ENCODE data around the gene PDE3B.

The PDE3B gene

GRCh38 chr11:14908214-14908880, 264.7 kb downstream of the PDE3B start:
- in situ Hi-C loops (cut with MboI; ENCODE audit: low sequenced_read_pairs): no loop called here

GRCh38 chr11:14914536-14914935, 270.9 kb downstream of the PDE3B start:
- in situ Hi-C loops (cut with MboI; ENCODE audit: low sequenced_read_pairs): no loop called here

GRCh38 chr11:14916403-14916802, 272.8 kb downstream of the PDE3B start:
- in situ Hi-C loops (cut with MboI; ENCODE audit: low sequenced_read_pairs): no loop called here
